Upper lobe of left lung (tissue), 4 donors: ENCODE measurements around the gene ATP13A4.

Experiments
- EP300 ChIP-seq, 4 donors: sonication (generic); formaldehyde crosslinking; IDR thresholded peaks; one replicate each; pipeline ENCODE4 v1.5.1; 2017; ENCODE audit warnings: antibody characterized with exemption in 4 of 4, control low read depth in 2 of 4
- POLR2AphosphoS5 ChIP-seq, 2 donors: sonication (generic); formaldehyde crosslinking; IDR thresholded peaks; one replicate each; pipeline ENCODE4 v1.5.1; 2017; ENCODE audit warnings: antibody characterized with exemption in 2 of 2
- TF ChIP-seq, protein P1 (sequence below), 6 experiments: fragments of 450-650 bp in 4 of 6; fragments of 200-600 bp in 2 of 6; sonication (generic) in 2 of 6; IDR thresholded peaks; one replicate each; pipeline ENCODE4 v1.5.1; 2016 to 2019; ENCODE audit warnings: antibody characterized with exemption in 6 of 6

DNA sequence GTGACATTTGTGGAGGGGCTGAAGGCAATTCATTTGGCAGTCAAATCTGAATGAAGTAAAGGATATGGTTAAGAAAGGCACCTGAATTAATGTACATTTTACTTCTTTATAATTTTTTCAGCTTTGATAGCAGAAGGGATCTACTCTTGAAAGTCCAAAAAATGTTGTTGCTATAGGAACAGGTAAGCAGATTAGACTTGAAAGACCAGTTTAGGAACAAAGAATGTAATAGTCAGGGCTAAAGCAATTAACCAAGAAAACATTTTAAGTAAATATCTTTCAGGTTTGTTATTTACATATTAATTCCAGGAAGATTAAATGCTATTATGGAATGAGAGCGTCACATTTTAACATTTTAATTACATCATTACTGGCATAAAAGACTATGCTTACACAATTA lies 1.1 kb downstream of the ATP13A4 start:
- no peak for TF ChIP-seq POLR2AphosphoS5 (IDR thresholded peaks at IDR 0.05)
- TF ChIP-seq EP300 (IDR thresholded peaks at IDR 0.05), result no peak
- TF ChIP-seq, protein P1, sequence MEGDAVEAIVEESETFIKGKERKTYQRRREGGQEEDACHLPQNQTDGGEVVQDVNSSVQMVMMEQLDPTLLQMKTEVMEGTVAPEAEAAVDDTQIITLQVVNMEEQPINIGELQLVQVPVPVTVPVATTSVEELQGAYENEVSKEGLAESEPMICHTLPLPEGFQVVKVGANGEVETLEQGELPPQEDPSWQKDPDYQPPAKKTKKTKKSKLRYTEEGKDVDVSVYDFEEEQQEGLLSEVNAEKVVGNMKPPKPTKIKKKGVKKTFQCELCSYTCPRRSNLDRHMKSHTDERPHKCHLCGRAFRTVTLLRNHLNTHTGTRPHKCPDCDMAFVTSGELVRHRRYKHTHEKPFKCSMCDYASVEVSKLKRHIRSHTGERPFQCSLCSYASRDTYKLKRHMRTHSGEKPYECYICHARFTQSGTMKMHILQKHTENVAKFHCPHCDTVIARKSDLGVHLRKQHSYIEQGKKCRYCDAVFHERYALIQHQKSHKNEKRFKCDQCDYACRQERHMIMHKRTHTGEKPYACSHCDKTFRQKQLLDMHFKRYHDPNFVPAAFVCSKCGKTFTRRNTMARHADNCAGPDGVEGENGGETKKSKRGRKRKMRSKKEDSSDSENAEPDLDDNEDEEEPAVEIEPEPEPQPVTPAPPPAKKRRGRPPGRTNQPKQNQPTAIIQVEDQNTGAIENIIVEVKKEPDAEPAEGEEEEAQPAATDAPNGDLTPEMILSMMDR (IDR thresholded peaks at IDR 0.05), result no peak
